Esophagus (tissue), 2 donors: ENCODE results near the gene CTPS1. TPM values are rescaled to one million over a fixed set of nuclear protein-coding genes. Genes with fewer than 3 reads are reported as not detected.

Source experiments
- H3K27ac ChIP-seq, 2 donors: one replicate each; pipeline ENCODE4 v1.5.1; 2013; ENCODE audit warnings: low read depth in 2 of 2, mild to moderate bottlenecking in 2 of 2, inconsistent platforms in 1 of 2, low read length in 1 of 2, moderate library complexity in 1 of 2
- H3K27me3 ChIP-seq, 2 donors: one replicate each; pipeline ENCODE4 v1.6.1; 2013; ENCODE audit warnings: low read length in 2 of 2, control low read depth in 1 of 2, mild to moderate bottlenecking in 1 of 2; ENCODE audit not compliant: insufficient read depth in 2 of 2, control insufficient read depth in 1 of 2
- H3K36me3 ChIP-seq, 2 donors: one replicate each; pipeline ENCODE4 v1.6.1; 2013; ENCODE audit warnings: low read length in 1 of 2; ENCODE audit not compliant: control insufficient read depth in 2 of 2, insufficient read depth in 2 of 2
- H3K4me1 ChIP-seq, 2 donors: one replicate each; pipeline ENCODE4 v1.6.1; 2013; ENCODE audit warnings: low read length in 1 of 2; ENCODE audit not compliant: control insufficient read depth in 2 of 2, insufficient read depth in 2 of 2
- H3K4me3 ChIP-seq, 2 donors: one replicate each; pipeline ENCODE4 v1.5.1; 2013; ENCODE audit warnings: low read length in 2 of 2, mild to moderate bottlenecking in 2 of 2, low read depth in 1 of 2, moderate library complexity in 1 of 2
- H3K9me3 ChIP-seq, 2 donors: one replicate each; pipeline ENCODE4 v1.6.1; 2013; ENCODE audit warnings: mild to moderate bottlenecking in 2 of 2, low read depth in 1 of 2, low read length in 1 of 2, moderate library complexity in 1 of 2; ENCODE audit not compliant: control insufficient read depth in 2 of 2, insufficient read depth in 1 of 2
- WGBS, 2 donors: extraction: QIAGEN DNeasy Blood & Tissue Kit; methylation state at CpG; one replicate each; pipeline ENCODE4 v1.1.7; 2013; 5-methylcytosine and 5-hydroxymethylcytosine counted together
- polyA plus RNA-seq, 2 donors: library from polyadenylated mRNA; stranded (reverse); fragments of 200-250 nt; gene quantifications; one replicate each; pipeline ENCODE4 v1.2.3, GENCODE V29; 2013
- donor health status: healthy with polysubstance abuse.
- donor health status: Bipolar disorder and iron deficiency.

The CTPS1 gene
- polyA plus RNA-seq, 2 donors = 10.8 to 17.7 TPM

GRCh38 chr1:40945491-40945973 is 34.0 kb upstream of the CTPS1 start:
- H3K4me1 ChIP-seq = peaks cover 0 to 4% of the 10 kb centered on the region in 2 donors
- no peaks in the 10 kb centered on the region for H3K27me3 ChIP-seq
- H3K9me3 ChIP-seq = no peaks in the 10 kb centered on the region
- peak overlapping the region in 1 of 2 donors; percentile 1 for H3K27ac ChIP-seq
- H3K4me3 ChIP-seq = no peak overlapping the region
- no peaks in the 10 kb centered on the region for H3K36me3 ChIP-seq
- WGBS, 2 donors = 50 to 56% methylated on average over 2 of the region's 2 CpGs

GRCh38 chr1:40948741-40949443 is 30.6 kb upstream of the CTPS1 start:
- no peak overlapping the region for H3K4me3 ChIP-seq
- no peak overlapping the region for H3K27ac ChIP-seq
- H3K9me3 ChIP-seq = no peaks in the 10 kb centered on the region
- 37 to 41% methylated on average over 9 of the region's 9 CpGs for WGBS, 2 donors
- no peaks in the 10 kb centered on the region for H3K36me3 ChIP-seq
- H3K4me1 ChIP-seq = peaks cover 0 to 5% of the 10 kb centered on the region in 2 donors
- H3K27me3 ChIP-seq = no peaks in the 10 kb centered on the region

- peaks cover 0 to 5% of the 10 kb centered on the region in 2 donors for H3K4me1 ChIP-seq
- H3K36me3 ChIP-seq = no peaks in the 10 kb centered on the region
- WGBS, 2 donors = 88 to 95% methylated on average over 6 of the region's 6 CpGs
- H3K4me3 ChIP-seq = no peak overlapping the region
- H3K27ac ChIP-seq = no peak overlapping the region
- no peaks in the 10 kb centered on the region for H3K9me3 ChIP-seq
- no peaks in the 10 kb centered on the region for H3K27me3 ChIP-seq
These were observed 29.9 kb upstream of the CTPS1 start for GRCh38 chr1:40949563-40949962.

GRCh38 chr1:40951943-40952743 is 27.4 kb upstream of the CTPS1 start:
- Histone ChIP-seq H3K9me3 (no peaks in the 10 kb centered on the region), H3K4me3 (no peak overlapping the region), H3K27ac (no peak overlapping the region), H3K27me3 (no peaks in the 10 kb centered on the region), H3K36me3 (no peaks in the 10 kb centered on the region), H3K4me1 (peaks cover 0 to 2% of the 10 kb centered on the region in 2 donors)
- 20 to 21% methylated on average over 17 of the region's 17 CpGs for WGBS, 2 donors

- Histone ChIP-seq H3K4me3 (no peak overlapping the region), H3K36me3 (no peaks in the 10 kb centered on the region), H3K27me3 (no peaks in the 10 kb centered on the region), H3K9me3 (no peaks in the 10 kb centered on the region), H3K27ac (no peak overlapping the region), H3K4me1 (peaks cover 0 to 2% of the 10 kb centered on the region in 2 donors)
- 36 to 42% methylated on average over 6 of the region's 6 CpGs for WGBS, 2 donors
These were observed 26.7 kb upstream of the CTPS1 start for GRCh38 chr1:40952744-40953315.

- no peaks in the 10 kb centered on the region for H3K27me3 ChIP-seq
- no peak overlapping the region for H3K27ac ChIP-seq
- H3K4me3 ChIP-seq = no peak overlapping the region
- H3K36me3 ChIP-seq = no peaks in the 10 kb centered on the region
- peaks cover 0 to 2% of the 10 kb centered on the region in 2 donors for H3K4me1 ChIP-seq
- 22 to 29% methylated on average over 9 of the region's 9 CpGs for WGBS, 2 donors
- H3K9me3 ChIP-seq = no peaks in the 10 kb centered on the region
These were observed 24.9 kb upstream of the CTPS1 start for GRCh38 chr1:40954626-40955025.

GRCh38 chr1:40955266-40955665 is 24.2 kb upstream of the CTPS1 start:
- H3K27ac ChIP-seq = no peak overlapping the region
- H3K4me1 ChIP-seq = peaks cover 0 to 2% of the 10 kb centered on the region in 2 donors
- no peaks in the 10 kb centered on the region for H3K9me3 ChIP-seq
- 67 to 70% methylated on average over 5 of the region's 5 CpGs for WGBS, 2 donors
- no peak overlapping the region for H3K4me3 ChIP-seq
- H3K36me3 ChIP-seq = no peaks in the 10 kb centered on the region
- H3K27me3 ChIP-seq = no peaks in the 10 kb centered on the region

GRCh38 chr1:40956407-40956806 is 23.1 kb upstream of the CTPS1 start:
- Histone ChIP-seq H3K4me1 (peaks cover 0 to 2% of the 10 kb centered on the region in 2 donors), H3K9me3 (no peaks in the 10 kb centered on the region), H3K4me3 (no peak overlapping the region), H3K36me3 (no peaks in the 10 kb centered on the region), H3K27me3 (no peaks in the 10 kb centered on the region), H3K27ac (no peak overlapping the region)
- 53 to 70% methylated on average over 1 of the region's 1 CpG for WGBS, 2 donors

- no peaks in the 10 kb centered on the region for H3K27me3 ChIP-seq
- H3K27ac ChIP-seq = no peak overlapping the region
- no peaks in the 10 kb centered on the region for H3K36me3 ChIP-seq
- H3K9me3 ChIP-seq = no peaks in the 10 kb centered on the region
- H3K4me3 ChIP-seq = no peak overlapping the region
- H3K4me1 ChIP-seq = no peaks in the 10 kb centered on the region
These were observed 21.3 kb upstream of the CTPS1 start for GRCh38 chr1:40958210-40958609.
